ENCODE data around the gene PGAM4.
"Not testable (repeated sequence)": the region's sequence is repeated elsewhere in the genome, so short reads cannot be mapped to it uniquely, and the experiment has no call there.

PGAM4 gene

DNA sequence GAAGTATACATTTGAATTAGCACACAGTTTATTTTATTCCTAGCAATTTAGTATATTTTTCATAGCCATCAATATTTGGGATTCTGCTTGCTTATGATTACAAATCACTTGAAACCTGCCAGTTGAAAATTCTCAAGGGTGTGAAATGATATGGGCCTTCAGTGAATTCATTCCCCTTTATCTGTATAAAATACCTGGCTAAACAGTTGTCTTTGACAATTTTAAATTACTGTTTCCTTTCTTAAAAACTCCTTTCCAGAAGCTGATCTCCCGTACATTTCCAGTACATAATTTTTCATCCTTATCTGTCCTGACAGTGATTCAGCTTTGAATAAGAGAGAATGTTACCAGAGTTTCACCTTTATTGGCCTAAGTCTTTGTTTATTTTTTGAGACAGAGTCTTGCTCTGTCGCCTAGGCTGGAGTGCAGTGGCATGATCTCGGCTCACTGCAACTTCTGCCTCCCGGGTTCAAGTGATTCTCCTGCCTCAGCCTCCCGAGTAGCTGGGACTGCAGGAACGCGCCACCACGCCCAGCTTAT is 45.0 kb downstream of the PGAM4 start:
- no peak for DNase-seq (ENCODE audit: low spot score)

DNA sequence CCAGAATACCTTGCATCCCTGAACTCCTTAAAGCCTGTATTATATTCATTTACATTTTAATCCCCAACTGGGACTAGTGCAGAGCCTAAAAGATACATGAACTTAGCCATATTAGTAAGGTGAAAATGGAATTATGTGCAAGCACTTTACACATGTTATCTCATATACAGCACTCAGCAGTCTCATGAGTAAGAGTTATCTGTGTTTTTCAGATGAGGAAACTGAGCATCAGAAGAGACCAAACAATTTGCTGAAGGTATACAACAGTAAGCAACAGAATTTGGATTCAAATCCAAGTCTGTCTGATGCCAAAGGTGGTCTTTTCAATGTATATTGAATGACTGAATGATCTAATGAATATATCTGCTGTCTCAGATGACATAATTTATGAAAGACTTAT is 46.7 kb downstream of the PGAM4 start:
- DNase-seq (ENCODE audit: low spot score): no peak

DNA sequence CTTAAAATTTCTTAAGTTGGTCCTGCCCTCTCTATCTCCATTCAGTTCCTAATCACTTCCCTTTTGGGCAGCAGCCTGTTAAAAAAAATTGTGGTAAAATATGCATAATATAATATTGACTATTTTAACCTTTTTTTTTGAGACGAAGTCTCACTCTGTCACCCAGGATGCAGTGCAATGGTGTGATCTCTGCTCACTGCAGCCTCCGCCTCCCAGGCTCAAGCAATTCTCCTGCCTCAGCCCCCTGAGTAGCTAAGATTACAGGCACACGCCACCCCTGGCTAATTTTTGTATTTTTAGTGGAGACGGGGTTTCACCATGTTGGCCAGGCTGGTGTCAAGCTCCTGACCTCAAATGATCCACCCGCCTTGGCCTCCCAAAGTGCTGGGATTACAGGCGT is 50.1 kb downstream of the PGAM4 start:
- not testable (repeated sequence) for DNase-seq (ENCODE audit: low spot score)

DNA sequence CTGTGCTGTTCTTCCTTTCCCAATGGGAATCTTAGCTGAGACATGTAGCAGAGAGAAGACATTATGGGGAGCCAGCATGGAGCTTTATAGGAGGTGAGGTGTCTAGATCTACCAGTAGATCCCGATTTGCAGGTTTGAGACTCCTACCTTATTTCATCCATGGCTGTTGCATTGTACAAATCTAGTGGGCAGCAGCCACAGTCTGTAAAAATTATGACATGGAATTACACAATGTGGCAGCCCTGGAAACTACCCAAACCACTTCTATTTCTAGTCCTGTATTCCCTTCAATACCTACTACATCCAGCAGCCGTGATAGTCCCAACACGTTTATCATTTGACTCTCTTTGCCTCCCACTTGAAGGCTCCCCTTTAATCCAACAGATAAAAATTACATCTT is 50.9 kb downstream of the PGAM4 start:
- no peak for DNase-seq (ENCODE audit: low spot score)

Measured in hepatic stellate cell (primary cell).